Superior temporal gyrus (tissue), 1 donor: ENCODE measurements around the gene NEUROD4.
"Not testable (repeated sequence)": the region's sequence is repeated elsewhere in the genome, so short reads cannot be mapped to it uniquely, and the experiment has no call there.

Experiments
- DNase-seq: peaks from one replicate; pipeline ENCODE4 v3.0.0-alpha.2; 2016; ENCODE audit errors: extremely low spot score

Gene NEUROD4, protein sequence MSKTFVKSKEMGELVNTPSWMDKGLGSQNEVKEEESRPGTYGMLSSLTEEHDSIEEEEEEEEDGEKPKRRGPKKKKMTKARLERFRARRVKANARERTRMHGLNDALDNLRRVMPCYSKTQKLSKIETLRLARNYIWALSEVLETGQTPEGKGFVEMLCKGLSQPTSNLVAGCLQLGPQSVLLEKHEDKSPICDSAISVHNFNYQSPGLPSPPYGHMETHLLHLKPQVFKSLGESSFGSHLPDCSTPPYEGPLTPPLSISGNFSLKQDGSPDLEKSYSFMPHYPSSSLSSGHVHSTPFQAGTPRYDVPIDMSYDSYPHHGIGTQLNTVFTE

GRCh38 chr12:55019784-55020183 is at the start of gene NEUROD4:
Gene NEUROD4, plus strand, starts transcription at chr12:55019974. Its CDS starts 6,466 bp downstream, at chr12:55026440.
- DNase-seq, result no peak

GRCh38 chr12:54970741-54971140 is 49.0 kb upstream of the NEUROD4 start:
- no peak for DNase-seq

DNA sequence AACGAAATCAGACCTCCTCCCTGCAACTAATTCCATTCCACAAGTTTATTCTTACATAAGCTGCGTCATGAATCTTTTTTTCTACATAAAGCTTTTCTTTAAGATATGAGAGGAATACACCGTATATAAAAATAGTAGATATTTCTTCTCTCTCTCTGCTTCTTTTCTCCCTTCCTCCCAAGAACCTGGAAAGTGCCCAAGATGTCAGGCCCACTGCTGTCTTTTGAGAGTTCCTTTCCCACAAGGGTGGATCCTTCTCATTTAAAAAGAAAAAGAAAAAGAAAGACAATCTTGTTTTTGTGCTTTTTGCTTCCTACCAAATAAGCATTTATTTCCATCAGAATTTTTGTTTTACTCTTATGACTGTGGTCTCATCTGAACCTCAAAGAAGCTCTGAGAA is 46.2 kb upstream of the NEUROD4 start:
- no peak for DNase-seq

GRCh38 chr12:54974279-54974678 is 45.5 kb upstream of the NEUROD4 start:
- no peak for DNase-seq

DNA sequence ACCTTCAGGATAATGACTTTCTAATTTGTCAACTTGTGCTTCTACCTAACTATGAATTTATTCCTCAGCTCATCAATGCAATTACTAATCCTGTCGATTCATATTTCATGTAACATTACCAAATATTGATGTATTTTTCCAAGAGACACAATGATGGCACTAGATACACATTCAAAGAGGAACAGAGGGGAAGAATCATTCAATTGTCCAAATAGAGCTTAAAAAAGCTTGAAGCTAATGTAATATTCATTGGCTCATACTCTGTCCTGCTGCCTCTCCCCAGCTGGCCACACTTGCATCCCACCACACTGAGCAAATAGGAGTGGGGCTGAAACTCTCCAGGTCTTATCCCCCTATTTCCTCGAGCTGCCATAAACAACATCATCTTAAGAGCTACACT is 44.5 kb upstream of the NEUROD4 start:
- DNase-seq, result peak; percentile 66

- no peak for DNase-seq
Measured at GRCh38 chr12:54975875-54976274, 43.9 kb upstream of the NEUROD4 start.

- DNase-seq, result no peak
Measured at GRCh38 chr12:54977155-54977554, 42.6 kb upstream of the NEUROD4 start.

- no peak for DNase-seq
Measured at GRCh38 chr12:54977857-54978256, 41.9 kb upstream of the NEUROD4 start.

- DNase-seq, result no peak
Measured at GRCh38 chr12:54980341-54980740, 39.4 kb upstream of the NEUROD4 start.

- DNase-seq, result no peak
Measured at GRCh38 chr12:54981796-54982195, 38.0 kb upstream of the NEUROD4 start.

DNA sequence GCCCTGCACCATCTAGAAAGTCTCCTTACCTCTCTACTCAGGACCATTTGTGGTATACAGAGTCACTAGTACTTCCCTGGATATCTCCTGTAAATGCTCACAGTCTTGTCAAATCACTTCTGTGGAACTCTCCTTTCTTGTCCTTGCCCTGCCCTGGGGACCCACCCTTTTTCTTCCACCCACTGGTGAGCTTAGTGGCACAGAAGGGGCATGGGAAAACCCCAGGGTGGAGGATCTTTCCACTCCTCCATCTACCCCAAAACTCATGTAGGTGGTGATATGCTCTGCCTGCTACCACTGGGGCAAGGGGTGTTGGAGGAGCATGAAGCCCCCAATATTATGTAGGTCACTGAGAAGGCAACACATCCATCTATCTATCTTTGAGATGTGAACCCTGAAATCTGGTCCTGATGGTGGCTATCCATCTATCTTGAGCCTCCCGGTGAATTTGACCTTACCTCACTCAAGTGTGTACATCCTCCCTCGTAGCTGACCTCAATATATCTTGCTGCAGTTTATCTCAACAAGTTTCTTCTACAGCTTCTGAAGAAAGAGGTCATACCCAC is 36.2 kb upstream of the NEUROD4 start:
- DNase-seq, result no peak

DNA sequence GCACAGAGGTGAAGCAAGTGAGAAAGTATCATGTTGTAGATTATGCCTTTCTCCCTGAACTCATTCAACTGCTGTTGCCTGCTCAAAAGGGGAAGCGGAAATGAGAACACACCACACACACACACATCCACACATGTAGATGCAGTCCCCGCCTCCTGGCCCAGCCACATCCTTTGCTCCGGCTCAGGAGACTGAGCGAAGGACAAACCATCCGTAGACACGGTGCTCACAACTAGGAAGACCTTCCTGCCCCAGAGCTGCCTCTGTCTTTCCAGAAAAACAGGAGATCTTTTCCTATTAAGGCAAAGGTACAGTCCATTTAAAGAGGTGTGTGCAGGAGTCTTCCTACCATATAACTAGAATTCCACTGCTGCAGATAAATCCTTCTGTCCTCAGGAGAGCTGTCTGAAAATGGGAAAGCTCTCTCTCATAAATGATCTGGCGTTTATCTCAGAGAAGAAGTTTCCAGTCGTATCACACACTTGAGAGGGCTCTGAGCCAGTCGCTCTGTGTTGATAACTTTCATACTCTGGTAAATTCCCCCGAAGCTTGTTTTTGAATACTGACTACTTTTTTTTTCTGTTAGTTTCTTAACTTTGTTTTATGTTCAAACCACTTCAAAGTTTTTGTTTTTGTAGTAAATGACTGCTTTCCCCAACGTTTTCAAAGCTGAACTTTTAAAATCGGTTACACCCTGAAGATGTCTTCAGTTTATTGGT is 35.0 kb upstream of the NEUROD4 start, which contains the start of gene TESPA1:
Gene TESPA1, minus strand, starts transcription at position 105 of the 719 bp plus-strand sequence. CDS start 10,200 bp downstream, outside the sequence.
- DNase-seq, result no peak

GRCh38 chr12:54986773-54987172 is 33.0 kb upstream of the NEUROD4 start:
- DNase-seq, result not testable (repeated sequence)

DNA sequence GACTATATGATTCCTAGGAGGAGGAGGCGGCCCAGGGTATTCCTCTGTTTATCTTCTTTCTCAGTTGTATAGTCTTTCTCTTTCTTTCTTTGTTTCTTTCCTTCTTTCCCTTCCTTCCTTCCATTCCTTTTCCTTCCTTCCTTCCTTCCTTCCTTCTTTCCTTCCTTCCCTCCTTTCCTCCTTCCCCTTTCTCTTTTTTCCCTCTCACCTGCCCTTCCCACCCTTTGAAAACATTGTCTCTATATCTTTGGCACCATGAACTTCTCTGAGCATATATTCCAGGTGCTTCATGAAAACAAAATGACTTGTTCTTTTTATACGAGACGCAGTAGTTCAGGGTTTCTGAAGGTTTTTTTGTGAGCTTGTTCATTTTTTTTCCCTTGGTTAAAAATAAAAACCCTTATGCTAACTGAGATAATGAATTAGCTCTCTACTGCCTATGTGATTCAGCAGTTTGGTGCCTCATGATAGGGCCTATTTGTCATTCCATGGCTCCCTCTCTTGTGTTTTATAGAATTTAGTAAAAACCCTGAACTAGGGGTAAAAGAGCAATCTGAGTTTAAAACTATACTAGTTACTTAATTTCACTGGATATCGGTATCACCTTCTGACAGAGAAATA is 32.1 kb upstream of the NEUROD4 start:
- no peak for DNase-seq

GRCh38 chr12:54988402-54989054 is 31.2 kb upstream of the NEUROD4 start:
- DNase-seq, result peak; percentile 92

- DNase-seq, result no peak
Measured at GRCh38 chr12:54989829-54990228, 29.9 kb upstream of the NEUROD4 start.

DNA sequence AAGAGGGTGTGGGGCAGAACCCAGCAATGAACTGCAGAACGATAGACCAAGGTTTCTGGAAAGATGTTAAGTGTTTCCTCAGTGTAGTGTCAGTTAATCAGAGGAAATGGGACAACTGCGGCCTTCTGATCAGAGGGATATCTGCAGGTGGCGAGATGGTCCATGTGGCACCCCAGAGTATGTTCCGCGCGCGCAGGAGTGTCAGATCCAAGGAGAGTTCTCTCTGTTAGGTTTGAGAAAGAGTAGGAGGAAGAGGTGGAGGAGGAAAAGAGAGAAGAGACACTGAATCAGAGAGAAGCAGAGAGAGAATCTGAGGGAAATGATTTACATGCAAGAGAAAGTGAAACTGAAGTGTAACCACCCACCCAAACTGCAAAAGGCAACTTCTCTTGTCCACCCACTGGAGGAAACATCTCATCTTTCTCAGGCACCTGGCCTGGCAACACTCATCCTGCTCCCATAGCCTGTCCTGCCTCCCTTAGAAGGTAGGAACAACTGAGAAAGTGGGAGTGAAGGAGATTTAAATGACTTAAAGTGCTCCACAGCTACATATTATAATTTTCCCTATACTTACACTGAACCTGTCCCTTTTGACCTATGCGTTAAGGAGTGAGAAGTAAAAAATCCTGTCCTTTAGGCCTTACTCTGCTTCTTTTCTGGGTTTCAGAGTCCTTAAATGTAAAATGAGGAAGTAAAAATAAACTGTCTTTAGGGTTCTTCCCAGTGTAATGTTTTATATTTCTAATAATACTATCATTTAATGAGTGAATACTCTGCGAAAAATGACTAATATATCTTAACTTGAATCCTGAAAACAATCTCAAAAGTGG is 28.4 kb upstream of the NEUROD4 start:
- DNase-seq, result no peak

GRCh38 chr12:54991991-54992375 is 27.8 kb upstream of the NEUROD4 start:
- peak; percentile 66 for DNase-seq

- DNase-seq, result peak; percentile 95
Measured at GRCh38 chr12:54993181-54993835, 26.5 kb upstream of the NEUROD4 start.

- no peak for DNase-seq
Measured at GRCh38 chr12:54996205-54996604, 23.6 kb upstream of the NEUROD4 start.
